ENCODE results near the gene PTBP3.
A peak's percentile ranks its signal among the peaks of the same experiment; 100 is the strongest.

The PTBP3 gene

DNA sequence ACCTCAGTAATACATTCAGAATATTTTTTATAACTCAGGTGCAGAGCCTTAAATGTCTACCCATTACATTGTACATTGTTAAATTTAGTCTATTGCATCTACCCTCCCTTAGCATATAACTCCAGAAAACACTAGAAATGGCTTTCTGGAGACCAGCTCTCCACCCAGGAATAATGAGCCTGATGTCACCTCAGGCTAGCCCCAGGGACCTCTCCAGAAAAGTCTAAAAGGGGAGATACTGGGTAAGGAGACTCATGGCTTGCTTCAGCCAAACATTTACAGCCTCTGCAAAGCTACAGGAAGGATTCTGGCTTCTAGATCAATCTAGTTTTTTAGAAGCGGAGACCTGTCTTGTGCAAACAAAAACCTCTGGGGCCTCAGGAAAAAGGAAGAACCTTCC is 144.5 kb downstream of the PTBP3 start:
- Histone ChIP-seq H3K27me3 (ENCODE audit: insufficient read depth, low read length, poor library complexity) (no peaks in the 10 kb centered on the region), H3K18ac (ENCODE audit: low read length) (no peak overlapping the region), H3K79me2 (ENCODE audit: control insufficient read depth, insufficient read depth, low read length) (no peaks in the 10 kb centered on the region), H3K36me3 (ENCODE audit: control insufficient read depth, insufficient read depth, low read length) (no peaks in the 10 kb centered on the region), H2AK5ac (ENCODE audit: low read length) (no peak overlapping the region), H3K23ac (ENCODE audit: low read length) (no peak overlapping the region), H3K4me1 (ENCODE audit: control insufficient read depth, low read depth, low read length) (no peaks in the 10 kb centered on the region), H4K8ac (ENCODE audit: low read depth, low read length) (no peak overlapping the region), H4K5ac (ENCODE audit: low read length) (no peak overlapping the region), H3K27ac (ENCODE audit: low read depth, low read length) (no peak overlapping the region), H3K56ac (ENCODE audit: low read length) (no peak overlapping the region), H3K4me3 (ENCODE audit: low read length) (no peak overlapping the region), H2BK15ac (replicated peaks; ENCODE audit: low read depth) (no peak overlapping the region), H2BK5ac (ENCODE audit: low read length) (no peak overlapping the region), H2BK120ac (ENCODE audit: low read depth, low read length) (no peak overlapping the region), H3K9ac (ENCODE audit: low read length) (no peak overlapping the region), H3K4ac (ENCODE audit: low read depth, low read length) (no peak overlapping the region), H3K79me1 (ENCODE audit: low read length) (no peaks in the 10 kb centered on the region), H3K4me2 (ENCODE audit: low read length) (no peak overlapping the region)
- WGBS (ENCODE audit: extremely low coverage, insufficient coverage, low lambda C conversion rate) = no CpG with 5 or more reads among the region's 1 CpG
- DNase-seq = no peak

DNA sequence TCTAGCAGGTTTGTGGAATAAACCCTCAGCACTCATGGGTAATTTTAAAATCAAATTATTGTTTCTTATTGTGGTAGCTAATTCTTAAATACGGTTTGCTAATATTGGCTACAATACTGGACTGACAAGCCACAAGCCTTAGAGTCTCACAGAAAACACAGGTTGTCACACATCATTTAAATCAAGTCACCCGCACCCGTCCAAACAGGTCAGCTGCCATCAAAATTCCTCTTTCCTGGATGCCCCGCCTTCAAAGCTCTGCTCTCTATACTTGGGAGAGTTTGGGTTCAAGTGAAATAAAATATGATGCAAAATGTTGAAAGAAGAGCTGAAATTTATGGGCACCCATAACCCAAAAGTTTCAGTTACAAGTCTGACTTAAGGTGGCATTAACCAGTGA is 146.0 kb downstream of the PTBP3 start:
- H2AK5ac ChIP-seq (ENCODE audit: low read length) = no peak overlapping the region
- no peaks in the 10 kb centered on the region for H3K79me1 ChIP-seq (ENCODE audit: low read length)
- no peak overlapping the region for H2BK120ac ChIP-seq (ENCODE audit: low read depth, low read length)
- no peak overlapping the region for H3K56ac ChIP-seq (ENCODE audit: low read length)
- no CpG with 5 or more reads among the region's 4 CpGs for WGBS (ENCODE audit: extremely low coverage, insufficient coverage, low lambda C conversion rate)
- H3K79me2 ChIP-seq (ENCODE audit: control insufficient read depth, insufficient read depth, low read length) = no peaks in the 10 kb centered on the region
- no peaks in the 10 kb centered on the region for H3K27me3 ChIP-seq (ENCODE audit: insufficient read depth, low read length, poor library complexity)
- H3K36me3 ChIP-seq (ENCODE audit: control insufficient read depth, insufficient read depth, low read length) = no peaks in the 10 kb centered on the region
- H3K18ac ChIP-seq (ENCODE audit: low read length) = no peak overlapping the region
- no peak overlapping the region for H3K9ac ChIP-seq (ENCODE audit: low read length)
- H3K4ac ChIP-seq (ENCODE audit: low read depth, low read length) = no peak overlapping the region
- DNase-seq = no peak
- H2BK15ac ChIP-seq (replicated peaks; ENCODE audit: low read depth) = no peak overlapping the region
- H3K4me1 ChIP-seq (ENCODE audit: control insufficient read depth, low read depth, low read length) = no peaks in the 10 kb centered on the region
- H3K23ac ChIP-seq (ENCODE audit: low read length) = no peak overlapping the region
- H4K8ac ChIP-seq (ENCODE audit: low read depth, low read length) = no peak overlapping the region
- H3K27ac ChIP-seq (ENCODE audit: low read depth, low read length) = no peak overlapping the region
- no peak overlapping the region for H2BK5ac ChIP-seq (ENCODE audit: low read length)
- H3K4me2 ChIP-seq (ENCODE audit: low read length) = no peak overlapping the region
- H4K5ac ChIP-seq (ENCODE audit: low read length) = no peak overlapping the region
- H3K4me3 ChIP-seq (ENCODE audit: low read length) = no peak overlapping the region

DNA sequence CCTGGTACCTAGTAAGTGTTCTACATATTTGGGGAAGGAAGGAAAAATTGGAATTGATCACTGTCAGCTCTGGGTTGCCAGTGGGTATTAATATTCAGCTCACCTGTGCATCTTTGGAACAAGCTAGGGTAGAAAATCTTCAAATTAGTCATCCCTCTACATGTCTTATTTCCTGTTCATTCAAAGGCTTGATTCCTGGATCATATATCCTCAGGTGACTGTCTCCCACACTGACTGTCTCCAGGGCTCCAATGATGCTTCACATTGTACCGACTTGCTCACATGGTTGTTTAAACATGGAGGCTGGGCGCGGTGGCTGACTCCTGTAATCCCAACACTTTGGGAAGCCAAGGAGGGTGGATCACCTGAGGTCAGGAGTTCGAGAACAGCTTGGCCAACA is 146.7 kb downstream of the PTBP3 start:
- Histone ChIP-seq H3K4ac (ENCODE audit: low read depth, low read length) (no peak overlapping the region), H3K79me1 (ENCODE audit: low read length) (no peaks in the 10 kb centered on the region), H4K5ac (ENCODE audit: low read length) (no peak overlapping the region), H3K27ac (ENCODE audit: low read depth, low read length) (no peak overlapping the region), H2BK120ac (ENCODE audit: low read depth, low read length) (no peak overlapping the region), H3K18ac (ENCODE audit: low read length) (no peak overlapping the region), H2BK5ac (ENCODE audit: low read length) (no peak overlapping the region), H3K27me3 (ENCODE audit: insufficient read depth, low read length, poor library complexity) (no peaks in the 10 kb centered on the region), H3K36me3 (ENCODE audit: control insufficient read depth, insufficient read depth, low read length) (no peaks in the 10 kb centered on the region), H3K79me2 (ENCODE audit: control insufficient read depth, insufficient read depth, low read length) (no peaks in the 10 kb centered on the region), H3K4me3 (ENCODE audit: low read length) (no peak overlapping the region), H3K4me2 (ENCODE audit: low read length) (no peak overlapping the region), H4K8ac (ENCODE audit: low read depth, low read length) (no peak overlapping the region), H2BK15ac (replicated peaks; ENCODE audit: low read depth) (no peak overlapping the region), H3K4me1 (ENCODE audit: control insufficient read depth, low read depth, low read length) (no peaks in the 10 kb centered on the region), H2AK5ac (ENCODE audit: low read length) (no peak overlapping the region), H3K9ac (ENCODE audit: low read length) (no peak overlapping the region), H3K56ac (ENCODE audit: low read length) (no peak overlapping the region), H3K23ac (ENCODE audit: low read length) (no peak overlapping the region)
- no peak for DNase-seq
- WGBS (ENCODE audit: extremely low coverage, insufficient coverage, low lambda C conversion rate) = no CpG with 5 or more reads among the region's 4 CpGs

DNA sequence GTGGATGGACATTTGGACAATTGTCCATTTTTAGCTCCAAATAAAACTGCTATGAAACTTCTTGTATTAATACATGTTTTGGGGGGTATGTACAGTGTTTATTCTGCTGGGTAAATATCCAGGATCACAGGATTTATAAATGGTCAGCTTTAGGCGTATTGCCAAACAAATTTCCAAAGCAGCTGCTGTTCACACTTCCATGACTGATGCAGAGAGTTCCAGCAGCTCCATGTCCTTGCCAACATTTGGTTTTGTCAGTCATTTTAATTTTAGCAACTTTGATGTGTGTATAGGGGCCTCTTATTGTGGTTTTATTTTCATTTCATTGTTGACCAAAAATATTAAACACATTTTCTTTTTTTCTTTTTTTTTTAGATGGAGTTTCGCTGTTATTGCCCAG is 148.5 kb downstream of the PTBP3 start:
- Histone ChIP-seq H2AK5ac (ENCODE audit: low read length) (no peak overlapping the region), H3K79me1 (ENCODE audit: low read length) (no peaks in the 10 kb centered on the region), H2BK15ac (replicated peaks; ENCODE audit: low read depth) (no peak overlapping the region), H3K79me2 (ENCODE audit: control insufficient read depth, insufficient read depth, low read length) (no peaks in the 10 kb centered on the region), H4K5ac (ENCODE audit: low read length) (no peak overlapping the region), H3K4me3 (ENCODE audit: low read length) (no peak overlapping the region), H3K4ac (ENCODE audit: low read depth, low read length) (no peak overlapping the region), H3K18ac (ENCODE audit: low read length) (no peak overlapping the region), H3K23ac (ENCODE audit: low read length) (no peak overlapping the region), H3K4me1 (ENCODE audit: control insufficient read depth, low read depth, low read length) (peaks cover 3% of the 10 kb centered on the region), H3K27ac (ENCODE audit: low read depth, low read length) (no peak overlapping the region), H3K27me3 (ENCODE audit: insufficient read depth, low read length, poor library complexity) (no peaks in the 10 kb centered on the region), H4K8ac (ENCODE audit: low read depth, low read length) (no peak overlapping the region), H3K9ac (ENCODE audit: low read length) (no peak overlapping the region), H3K56ac (ENCODE audit: low read length) (no peak overlapping the region), H2BK120ac (ENCODE audit: low read depth, low read length) (no peak overlapping the region), H3K4me2 (ENCODE audit: low read length) (no peak overlapping the region), H2BK5ac (ENCODE audit: low read length) (no peak overlapping the region), H3K36me3 (ENCODE audit: control insufficient read depth, insufficient read depth, low read length) (no peaks in the 10 kb centered on the region)
- no peak for DNase-seq
- no CpG with 5 or more reads among the region's 2 CpGs for WGBS (ENCODE audit: extremely low coverage, insufficient coverage, low lambda C conversion rate)

DNA sequence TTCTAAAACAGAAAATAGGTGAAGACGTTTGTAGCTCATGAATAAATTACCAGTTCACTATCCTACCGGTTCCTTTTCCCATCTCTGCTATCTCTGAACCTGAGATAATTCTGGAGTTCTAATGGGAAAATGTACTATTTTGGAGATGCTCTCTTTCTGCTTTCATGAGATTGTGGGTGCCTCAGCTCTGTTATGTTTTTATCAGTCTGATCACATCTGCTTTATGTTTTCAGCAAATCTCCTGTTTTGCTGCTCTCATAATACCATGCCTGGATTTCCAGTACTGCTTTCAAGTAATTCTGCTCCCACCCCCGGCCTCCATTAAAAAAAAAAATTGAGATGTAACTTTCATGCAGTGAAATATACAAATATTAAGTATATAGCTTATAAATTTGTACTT is 149.2 kb downstream of the PTBP3 start:
- H3K79me1 ChIP-seq (ENCODE audit: low read length) = no peaks in the 10 kb centered on the region
- no peaks in the 10 kb centered on the region for H3K36me3 ChIP-seq (ENCODE audit: control insufficient read depth, insufficient read depth, low read length)
- no peak overlapping the region for H2BK15ac ChIP-seq (replicated peaks; ENCODE audit: low read depth)
- DNase-seq = no peak
- H3K4ac ChIP-seq (ENCODE audit: low read depth, low read length) = no peak overlapping the region
- H3K27ac ChIP-seq (ENCODE audit: low read depth, low read length) = no peak overlapping the region
- no peak overlapping the region for H3K9ac ChIP-seq (ENCODE audit: low read length)
- H3K18ac ChIP-seq (ENCODE audit: low read length) = no peak overlapping the region
- no peak overlapping the region for H2BK5ac ChIP-seq (ENCODE audit: low read length)
- no peak overlapping the region for H3K4me3 ChIP-seq (ENCODE audit: low read length)
- H3K79me2 ChIP-seq (ENCODE audit: control insufficient read depth, insufficient read depth, low read length) = no peaks in the 10 kb centered on the region
- no peak overlapping the region for H4K8ac ChIP-seq (ENCODE audit: low read depth, low read length)
- H4K5ac ChIP-seq (ENCODE audit: low read length) = no peak overlapping the region
- no peaks in the 10 kb centered on the region for H3K27me3 ChIP-seq (ENCODE audit: insufficient read depth, low read length, poor library complexity)
- no peak overlapping the region for H3K4me2 ChIP-seq (ENCODE audit: low read length)
- no CpG with 5 or more reads among the region's 3 CpGs for WGBS (ENCODE audit: extremely low coverage, insufficient coverage, low lambda C conversion rate)
- no peak overlapping the region for H2AK5ac ChIP-seq (ENCODE audit: low read length)
- no peak overlapping the region for H2BK120ac ChIP-seq (ENCODE audit: low read depth, low read length)
- H3K23ac ChIP-seq (ENCODE audit: low read length) = no peak overlapping the region
- H3K4me1 ChIP-seq (ENCODE audit: control insufficient read depth, low read depth, low read length) = peaks cover 3% of the 10 kb centered on the region
- no peak overlapping the region for H3K56ac ChIP-seq (ENCODE audit: low read length)

DNA sequence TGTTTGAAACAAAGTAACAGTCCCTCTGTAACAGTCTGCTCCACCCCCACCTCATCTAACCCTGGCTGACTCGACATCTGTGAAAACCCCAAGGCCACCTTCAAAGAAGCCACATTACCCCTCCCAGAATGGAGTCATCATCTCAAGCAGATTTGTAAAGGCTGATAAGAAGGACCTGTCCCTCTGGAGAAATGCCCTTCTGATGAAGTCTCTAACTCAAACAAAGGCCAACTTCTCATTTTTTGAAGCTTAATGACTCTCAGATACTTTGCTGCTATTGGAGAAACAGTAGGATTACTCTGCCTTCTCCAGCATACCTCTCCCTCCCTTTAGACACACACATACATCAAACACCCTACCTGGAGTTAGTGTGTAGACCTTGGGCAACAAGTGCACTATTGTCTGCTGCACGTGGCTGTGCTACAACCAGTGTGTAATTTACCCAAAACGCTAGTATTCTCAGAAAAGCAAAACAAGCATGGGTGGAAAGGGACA is 153.0 kb downstream of the PTBP3 start:
- Histone ChIP-seq H3K4ac (ENCODE audit: low read depth, low read length) (no peak overlapping the region), H3K18ac (ENCODE audit: low read length) (peak overlapping the region; percentile 6), H3K27ac (ENCODE audit: low read depth, low read length) (no peak overlapping the region), H3K4me2 (ENCODE audit: low read length) (no peak overlapping the region), H3K56ac (ENCODE audit: low read length) (no peak overlapping the region), H2BK120ac (ENCODE audit: low read depth, low read length) (no peak overlapping the region), H3K79me2 (ENCODE audit: control insufficient read depth, insufficient read depth, low read length) (no peaks in the 10 kb centered on the region), H4K8ac (ENCODE audit: low read depth, low read length) (no peak overlapping the region), H3K4me1 (ENCODE audit: control insufficient read depth, low read depth, low read length) (peaks cover 3% of the 10 kb centered on the region), H3K27me3 (ENCODE audit: insufficient read depth, low read length, poor library complexity) (no peaks in the 10 kb centered on the region), H2BK5ac (ENCODE audit: low read length) (no peak overlapping the region), H3K79me1 (ENCODE audit: low read length) (no peaks in the 10 kb centered on the region), H3K36me3 (ENCODE audit: control insufficient read depth, insufficient read depth, low read length) (no peaks in the 10 kb centered on the region), H3K23ac (ENCODE audit: low read length) (no peak overlapping the region), H3K4me3 (ENCODE audit: low read length) (no peak overlapping the region), H3K9ac (ENCODE audit: low read length) (no peak overlapping the region), H2AK5ac (ENCODE audit: low read length) (no peak overlapping the region), H4K5ac (ENCODE audit: low read length) (no peak overlapping the region), H2BK15ac (replicated peaks; ENCODE audit: low read depth) (no peak overlapping the region)
- WGBS (ENCODE audit: extremely low coverage, insufficient coverage, low lambda C conversion rate) = no CpG with 5 or more reads among the region's 3 CpGs
- peak; percentile 54 for DNase-seq
